Parathyroid adenoma (tissue), 2 donors: ENCODE data around the gene TRAK2.
"Not testable (repeated sequence)": the region's sequence is repeated elsewhere in the genome, so short reads cannot be mapped to it uniquely, and the experiment has no call there.

Source experiments
- H2AFZ ChIP-seq: fragments of 300-600 bp; sonication (generic); one replicate; pipeline ENCODE4 v1.7.0; 2017; ENCODE audit warnings: antibody characterized with exemption, mild to moderate bottlenecking
- H3K27ac ChIP-seq: fragments of 300-600 bp; sonication (generic); one replicate; pipeline ENCODE4 v1.7.0; 2017
- H3K27me3 ChIP-seq: fragments of 300-600 bp; sonication (generic); one replicate; pipeline ENCODE4 v1.7.0; 2017; ENCODE audit warnings: low read length; ENCODE audit not compliant: control insufficient read depth, insufficient read depth
- H3K36me3 ChIP-seq: fragments of 300-600 bp; sonication (generic); one replicate; pipeline ENCODE4 v1.7.0; 2017; ENCODE audit warnings: low read length; ENCODE audit not compliant: control insufficient read depth, insufficient read depth
- H3K4me1 ChIP-seq: fragments of 300-600 bp; sonication (generic); one replicate; pipeline ENCODE4 v1.7.0; 2017; ENCODE audit warnings: control low read depth
- H3K4me2 ChIP-seq: fragments of 300-600 bp; sonication (generic); one replicate; pipeline ENCODE4 v1.7.0; 2017; ENCODE audit warnings: low read length
- H3K4me3 ChIP-seq: fragments of 300-600 bp; sonication (generic); one replicate; pipeline ENCODE4 v1.7.0; 2017; ENCODE audit warnings: low read depth, low read length
- H3K79me2 ChIP-seq: fragments of 300-600 bp; sonication (generic); one replicate; pipeline ENCODE4 v1.7.0; 2017; ENCODE audit warnings: control low read depth
- H3K9ac ChIP-seq: fragments of 300-600 bp; sonication (generic); one replicate; pipeline ENCODE4 v1.7.0; 2017; ENCODE audit warnings: mild to moderate bottlenecking
- H3K9me3 ChIP-seq: fragments of 300-600 bp; sonication (generic); one replicate; pipeline ENCODE4 v1.7.0; 2017; ENCODE audit warnings: low read length; ENCODE audit not compliant: control insufficient read depth
- TF ChIP-seq, protein P1 (sequence below): fragments of 300-600 bp; sonication (generic); IDR thresholded peaks from one replicate; pipeline ENCODE4 v1.7.0; 2017; ENCODE audit warnings: antibody characterized with exemption, mild to moderate bottlenecking
- donor health status: primary hyperparathyroidism.

TRAK2 gene

DNA sequence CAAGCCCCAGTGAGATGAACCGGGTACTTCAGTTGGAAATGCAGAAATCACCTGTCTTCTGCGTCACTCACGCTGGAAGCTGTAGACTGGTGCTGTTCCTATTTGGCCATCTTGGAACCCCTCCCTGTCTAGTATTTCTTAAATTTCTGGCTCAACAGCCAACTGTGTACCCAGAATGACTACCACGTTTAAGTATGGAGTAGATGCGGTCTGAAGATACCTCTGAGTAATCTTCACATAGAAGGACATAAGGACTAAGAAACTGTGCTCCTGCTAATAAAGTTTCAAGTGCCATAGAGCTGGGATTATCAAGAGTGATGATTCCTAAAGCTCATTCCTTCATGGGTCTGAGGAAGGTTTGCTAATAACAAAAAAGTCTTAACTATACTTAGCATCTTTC, 20.4 kb downstream of the TRAK2 start:
- Histone ChIP-seq H3K4me2 (no peak overlapping the region), H3K27me3 (no peaks in the 10 kb centered on the region), H3K9ac (no peak overlapping the region), H3K36me3 (no peaks in the 10 kb centered on the region), H3K79me2 (peaks cover 53% of the 10 kb centered on the region), H2AFZ (no peak overlapping the region), H3K27ac (no peak overlapping the region), H3K4me1 (no peaks in the 10 kb centered on the region), H3K9me3 (no peaks in the 10 kb centered on the region), H3K4me3 (no peak overlapping the region)
- TF ChIP-seq, protein P1, sequence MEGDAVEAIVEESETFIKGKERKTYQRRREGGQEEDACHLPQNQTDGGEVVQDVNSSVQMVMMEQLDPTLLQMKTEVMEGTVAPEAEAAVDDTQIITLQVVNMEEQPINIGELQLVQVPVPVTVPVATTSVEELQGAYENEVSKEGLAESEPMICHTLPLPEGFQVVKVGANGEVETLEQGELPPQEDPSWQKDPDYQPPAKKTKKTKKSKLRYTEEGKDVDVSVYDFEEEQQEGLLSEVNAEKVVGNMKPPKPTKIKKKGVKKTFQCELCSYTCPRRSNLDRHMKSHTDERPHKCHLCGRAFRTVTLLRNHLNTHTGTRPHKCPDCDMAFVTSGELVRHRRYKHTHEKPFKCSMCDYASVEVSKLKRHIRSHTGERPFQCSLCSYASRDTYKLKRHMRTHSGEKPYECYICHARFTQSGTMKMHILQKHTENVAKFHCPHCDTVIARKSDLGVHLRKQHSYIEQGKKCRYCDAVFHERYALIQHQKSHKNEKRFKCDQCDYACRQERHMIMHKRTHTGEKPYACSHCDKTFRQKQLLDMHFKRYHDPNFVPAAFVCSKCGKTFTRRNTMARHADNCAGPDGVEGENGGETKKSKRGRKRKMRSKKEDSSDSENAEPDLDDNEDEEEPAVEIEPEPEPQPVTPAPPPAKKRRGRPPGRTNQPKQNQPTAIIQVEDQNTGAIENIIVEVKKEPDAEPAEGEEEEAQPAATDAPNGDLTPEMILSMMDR: no peak

DNA sequence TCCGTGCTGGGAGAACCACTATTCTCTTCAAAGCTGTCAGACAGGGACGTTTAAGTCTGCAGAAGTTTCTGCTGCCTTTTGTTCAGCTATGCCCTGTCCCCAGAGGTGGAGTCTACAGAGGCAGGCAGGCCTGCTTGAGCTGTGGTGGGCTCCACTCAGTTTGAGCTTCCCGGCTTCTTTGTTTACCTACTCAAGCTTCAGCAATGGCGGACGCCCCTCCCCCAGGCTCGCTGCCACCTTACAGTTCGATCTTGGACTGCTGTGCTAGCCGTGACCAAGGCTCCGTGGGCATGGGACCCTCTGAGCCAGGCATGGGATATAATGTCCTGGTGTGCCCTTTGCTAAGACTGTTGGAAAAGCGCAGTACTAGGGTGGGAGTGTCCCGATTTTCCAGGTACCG, 20.9 kb downstream of the TRAK2 start:
- peaks cover 49% of the 10 kb centered on the region for H3K79me2 ChIP-seq
- not testable (repeated sequence) for H3K4me2 ChIP-seq, H3K27me3 ChIP-seq, H3K27ac ChIP-seq, H3K9ac ChIP-seq, H3K4me1 ChIP-seq, H3K4me3 ChIP-seq, H3K36me3 ChIP-seq, H2AFZ ChIP-seq, H3K9me3 ChIP-seq

DNA sequence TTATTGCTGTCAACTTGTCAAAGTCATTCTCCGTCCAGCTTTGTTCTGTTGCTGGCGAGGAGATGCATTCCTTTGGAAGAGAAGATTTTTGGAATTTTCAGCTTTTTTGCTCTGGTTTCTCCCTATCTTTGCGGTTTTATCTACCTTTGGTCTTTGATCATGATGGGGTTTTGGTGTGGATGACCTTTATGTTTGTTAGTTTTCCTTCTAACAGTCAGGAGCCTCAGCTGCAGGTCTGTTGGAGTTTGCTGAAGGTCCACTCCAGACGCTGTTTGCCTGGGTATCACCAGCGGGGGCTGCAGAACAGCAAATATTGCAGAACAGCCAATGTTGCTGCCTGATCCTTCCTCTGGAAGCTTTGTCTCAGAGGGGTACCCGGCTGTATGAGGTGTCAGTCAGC, 21.4 kb downstream of the TRAK2 start:
- not testable (repeated sequence) for H3K27ac ChIP-seq, H3K4me1 ChIP-seq, H3K36me3 ChIP-seq, H3K4me2 ChIP-seq, H3K9me3 ChIP-seq, H3K9ac ChIP-seq, H2AFZ ChIP-seq, H3K4me3 ChIP-seq, H3K27me3 ChIP-seq
- peaks cover 46% of the 10 kb centered on the region for H3K79me2 ChIP-seq

DNA sequence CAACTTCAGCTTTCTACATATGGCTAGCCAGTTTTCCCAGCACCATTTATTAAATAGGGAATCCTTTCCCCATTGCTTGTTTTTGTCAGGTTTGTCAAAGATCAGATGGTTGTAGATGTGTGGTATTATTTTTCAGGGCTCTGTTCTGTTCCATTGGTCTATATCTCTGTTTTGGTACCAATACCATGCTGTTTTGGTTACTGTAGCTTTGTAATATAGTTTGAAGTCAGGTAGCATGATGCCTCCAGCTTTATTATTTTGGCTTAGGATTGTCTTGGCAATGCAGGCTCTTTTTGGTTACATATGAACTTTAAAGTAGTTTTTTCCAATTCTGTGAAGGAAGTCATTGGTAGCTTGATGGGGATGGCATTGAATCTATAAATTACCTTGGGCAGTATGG, 22.9 kb downstream of the TRAK2 start:
- H3K9ac ChIP-seq, H3K27ac ChIP-seq, H3K27me3 ChIP-seq, H2AFZ ChIP-seq, H3K9me3 ChIP-seq, H3K36me3 ChIP-seq, H3K4me1 ChIP-seq, H3K4me3 ChIP-seq, H3K4me2 ChIP-seq: not testable (repeated sequence)
- H3K79me2 ChIP-seq: peaks cover 41% of the 10 kb centered on the region

DNA sequence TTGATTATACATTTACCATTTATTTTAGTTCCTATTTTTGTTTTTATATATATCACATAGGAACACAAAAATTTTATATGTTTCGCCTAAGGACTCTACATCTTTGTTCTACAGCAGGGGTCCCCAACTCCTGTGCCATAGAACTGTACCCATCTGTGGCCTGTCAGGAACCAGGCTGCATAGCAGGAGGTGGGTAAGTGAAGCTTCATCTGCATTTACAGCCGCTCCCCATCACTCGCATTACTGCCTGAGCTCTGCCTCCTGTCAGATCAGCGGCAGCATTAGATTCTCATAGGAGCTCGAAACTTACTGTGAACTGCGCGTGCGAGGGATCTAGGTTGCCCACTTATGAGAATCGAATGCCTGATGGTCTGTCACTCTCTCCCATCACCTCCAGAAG, 25.3 kb downstream of the TRAK2 start:
- no peak overlapping the region for H3K4me3 ChIP-seq
- no peaks in the 10 kb centered on the region for H3K9me3 ChIP-seq
- H3K9ac ChIP-seq: no peak overlapping the region
- no peak overlapping the region for H2AFZ ChIP-seq
- no peak overlapping the region for H3K4me2 ChIP-seq
- peaks cover 3% of the 10 kb centered on the region for H3K4me1 ChIP-seq
- H3K27me3 ChIP-seq: no peaks in the 10 kb centered on the region
- peaks cover 33% of the 10 kb centered on the region for H3K79me2 ChIP-seq
- no peaks in the 10 kb centered on the region for H3K36me3 ChIP-seq
- no peak overlapping the region for H3K27ac ChIP-seq
- TF ChIP-seq, protein P1: no peak

DNA sequence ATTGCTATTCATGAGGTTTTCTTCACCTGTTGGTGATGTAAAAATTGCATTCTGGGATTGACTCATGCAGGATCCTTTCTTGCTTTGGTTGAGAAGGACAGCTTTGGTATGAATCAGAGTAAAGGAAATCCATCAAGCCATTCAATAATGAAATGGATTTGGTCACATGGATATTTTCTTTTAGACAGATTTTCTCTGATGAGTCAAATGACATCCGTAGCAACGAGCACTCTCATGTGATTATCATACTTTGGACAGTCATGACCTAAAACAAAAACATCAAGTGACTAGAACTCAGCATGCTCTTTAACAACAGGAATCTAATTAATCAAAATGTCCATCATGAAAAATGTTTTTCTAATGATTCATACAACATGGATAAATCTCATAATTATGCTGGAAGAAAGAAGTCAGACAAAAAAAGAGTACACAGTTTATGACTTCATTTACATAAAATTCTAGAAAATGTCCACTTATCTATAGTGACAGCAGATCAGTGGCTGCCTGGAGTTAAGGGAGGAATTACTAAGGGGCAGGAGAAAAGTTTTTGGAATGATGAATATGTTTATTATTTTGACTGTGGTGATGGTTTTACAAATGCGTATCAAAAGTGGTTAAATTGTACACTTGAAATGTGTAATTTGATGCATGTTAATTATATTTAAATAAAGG, 30.7 kb downstream of the TRAK2 start:
- H3K4me1 ChIP-seq: peaks cover 3% of the 10 kb centered on the region
- H3K36me3 ChIP-seq: no peaks in the 10 kb centered on the region
- no peak overlapping the region for H3K9ac ChIP-seq
- H3K27me3 ChIP-seq: no peaks in the 10 kb centered on the region
- no peaks in the 10 kb centered on the region for H3K79me2 ChIP-seq
- H2AFZ ChIP-seq: no peak overlapping the region
- no peak overlapping the region for H3K27ac ChIP-seq
- TF ChIP-seq, protein P1: no peak
- no peak overlapping the region for H3K4me2 ChIP-seq
- H3K4me3 ChIP-seq: no peak overlapping the region
- H3K9me3 ChIP-seq: no peaks in the 10 kb centered on the region
